Nephron progenitor cell (in vitro differentiated cells): ENCODE results near the gene CARMIL1.
A peak's percentile ranks its signal among the peaks of the same experiment; 100 is the strongest.

Source experiments
- DNase-seq: peaks from one replicate; pipeline ENCODE4 v3.0.0; 2021
- H3K27ac Mint-ChIP-seq: 2 replicates; pipeline ENCODE4 v1.8.0; 2021; ENCODE audit warnings: mild to moderate bottlenecking, moderate library complexity, mixed read lengths
- H3K27me3 Mint-ChIP-seq: 2 replicates; pipeline ENCODE4 v1.8.0; 2021; ENCODE audit warnings: mild to moderate bottlenecking, low read depth, mixed read lengths; ENCODE audit not compliant: poor library complexity
- H3K36me3 Mint-ChIP-seq: 2 replicates; pipeline ENCODE4 v1.8.0; 2021; ENCODE audit warnings: low read depth, mixed read lengths
- H3K4me1 Mint-ChIP-seq: 2 replicates; pipeline ENCODE4 v1.8.0; 2021; ENCODE audit warnings: mixed read lengths
- H3K4me3 Mint-ChIP-seq: 2 replicates; pipeline ENCODE4 v1.8.0; 2021; ENCODE audit warnings: mild to moderate bottlenecking, moderate library complexity, mixed read lengths
- H3K9me3 Mint-ChIP-seq: 2 replicates; pipeline ENCODE4 v1.8.0; 2021; ENCODE audit warnings: mild to moderate bottlenecking, moderate library complexity, mixed read lengths
- CTCF ChIP-seq: fragments of 200-600 bp; sonication (generic); IDR thresholded peaks from 2 replicates; pipeline ENCODE4 v1.5.0; 2021; ENCODE audit warnings: antibody characterized with exemption

CARMIL1 gene

GRCh38 chr6:25360621-25361020 is 81.4 kb downstream of the CARMIL1 start:
- no peak for DNase-seq
- Mint-ChIP-seq H3K36me3 (no peaks in the 10 kb centered on the region), H3K27ac (no peak overlapping the region), H3K9me3 (no peaks in the 10 kb centered on the region), H3K27me3 (peaks cover 5% of the 10 kb centered on the region), H3K4me1 (peaks cover 13% of the 10 kb centered on the region), H3K4me3 (no peak overlapping the region)
- TF ChIP-seq CTCF: no peak

GRCh38 chr6:25363427-25363826 is 84.3 kb downstream of the CARMIL1 start:
- H3K27me3 Mint-ChIP-seq: no peaks in the 10 kb centered on the region
- TF ChIP-seq CTCF: no peak
- H3K27ac Mint-ChIP-seq: no peak overlapping the region
- H3K36me3 Mint-ChIP-seq: no peaks in the 10 kb centered on the region
- peaks cover 15% of the 10 kb centered on the region for H3K4me1 Mint-ChIP-seq
- no peak overlapping the region for H3K4me3 Mint-ChIP-seq
- no peaks in the 10 kb centered on the region for H3K9me3 Mint-ChIP-seq
- DNase-seq: no peak

GRCh38 chr6:25365154-25365553 is 86.0 kb downstream of the CARMIL1 start:
- DNase-seq: no peak
- Mint-ChIP-seq H3K27me3 (no peaks in the 10 kb centered on the region), H3K4me1 (peaks cover 23% of the 10 kb centered on the region), H3K27ac (no peak overlapping the region), H3K36me3 (no peaks in the 10 kb centered on the region), H3K9me3 (no peaks in the 10 kb centered on the region), H3K4me3 (no peak overlapping the region)
- no peak for TF ChIP-seq CTCF

DNA sequence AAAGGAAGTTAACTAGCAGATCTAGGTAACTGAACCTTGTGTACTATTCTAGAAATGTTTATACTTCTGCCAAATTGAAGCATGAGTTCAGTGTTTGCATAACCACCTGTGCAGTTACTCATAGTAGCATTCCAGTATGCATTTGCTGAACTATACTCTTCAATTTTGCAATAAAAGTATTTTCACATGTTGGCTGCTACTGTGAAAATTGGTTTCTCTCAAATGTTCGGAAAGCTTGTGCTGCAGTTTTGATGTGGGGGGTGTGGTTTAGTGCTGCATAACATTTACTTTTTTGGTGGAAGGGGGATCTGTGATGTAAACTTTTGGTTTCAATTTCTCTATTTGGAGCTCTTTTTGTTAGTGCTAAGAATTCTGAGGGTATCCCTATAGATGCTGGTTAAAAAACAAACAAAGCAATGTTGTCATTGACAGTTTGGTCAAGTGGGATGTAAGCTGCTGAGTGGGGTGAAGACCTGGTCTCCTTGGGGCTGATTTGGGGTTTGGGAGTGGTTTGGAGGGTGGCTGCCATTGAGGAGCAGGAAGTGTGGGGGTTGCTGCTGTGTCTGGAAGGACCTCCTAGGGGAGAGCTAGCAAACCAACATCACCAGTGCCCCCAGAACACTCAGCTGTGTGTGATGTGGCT is 87.8 kb downstream of the CARMIL1 start:
- H3K4me3 Mint-ChIP-seq: no peak overlapping the region
- no peaks in the 10 kb centered on the region for H3K27me3 Mint-ChIP-seq
- no peak for TF ChIP-seq CTCF
- peaks cover 31% of the 10 kb centered on the region for H3K4me1 Mint-ChIP-seq
- H3K36me3 Mint-ChIP-seq: no peaks in the 10 kb centered on the region
- no peak for DNase-seq
- peaks cover 11% of the 10 kb centered on the region for H3K9me3 Mint-ChIP-seq
- no peak overlapping the region for H3K27ac Mint-ChIP-seq

DNA sequence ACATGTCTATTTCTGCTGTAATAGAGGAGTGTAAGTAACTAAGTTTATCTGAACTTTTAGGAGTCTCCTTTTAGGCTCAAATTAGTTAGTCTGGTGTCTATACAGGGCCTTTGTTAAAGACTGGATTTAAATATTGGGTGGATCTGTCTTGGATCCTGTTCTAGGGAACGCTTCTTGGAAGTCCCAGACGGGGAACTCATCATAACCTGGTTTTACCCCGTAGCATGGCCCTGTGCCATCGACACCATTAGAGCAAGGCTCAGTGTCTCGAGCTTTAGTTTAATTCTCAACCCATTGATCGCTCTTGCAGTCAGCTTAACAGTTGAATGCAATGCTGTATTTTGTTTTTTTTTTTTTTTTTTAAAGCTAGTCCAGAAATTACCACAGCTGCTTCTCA is 89.9 kb downstream of the CARMIL1 start:
- peaks cover 31% of the 10 kb centered on the region for H3K4me1 Mint-ChIP-seq
- H3K27ac Mint-ChIP-seq: peak overlapping the region; percentile 26
- no peak for DNase-seq
- peaks cover 3% of the 10 kb centered on the region for H3K36me3 Mint-ChIP-seq
- no peak for TF ChIP-seq CTCF
- H3K27me3 Mint-ChIP-seq: no peaks in the 10 kb centered on the region
- no peak overlapping the region for H3K4me3 Mint-ChIP-seq
- peaks cover 23% of the 10 kb centered on the region for H3K9me3 Mint-ChIP-seq

- TF ChIP-seq CTCF: no peak
- Mint-ChIP-seq H3K27ac (peak overlapping the region; percentile 44), H3K9me3 (peaks cover 29% of the 10 kb centered on the region), H3K27me3 (no peaks in the 10 kb centered on the region), H3K36me3 (peaks cover 9% of the 10 kb centered on the region), H3K4me1 (peaks cover 31% of the 10 kb centered on the region), H3K4me3 (no peak overlapping the region)
- no peak for DNase-seq
Observed at GRCh38 chr6:25369433-25370177, 90.4 kb downstream of the CARMIL1 start.
